ENCODE results near the gene PNLIPRP3.

The PNLIPRP3 gene

DNA sequence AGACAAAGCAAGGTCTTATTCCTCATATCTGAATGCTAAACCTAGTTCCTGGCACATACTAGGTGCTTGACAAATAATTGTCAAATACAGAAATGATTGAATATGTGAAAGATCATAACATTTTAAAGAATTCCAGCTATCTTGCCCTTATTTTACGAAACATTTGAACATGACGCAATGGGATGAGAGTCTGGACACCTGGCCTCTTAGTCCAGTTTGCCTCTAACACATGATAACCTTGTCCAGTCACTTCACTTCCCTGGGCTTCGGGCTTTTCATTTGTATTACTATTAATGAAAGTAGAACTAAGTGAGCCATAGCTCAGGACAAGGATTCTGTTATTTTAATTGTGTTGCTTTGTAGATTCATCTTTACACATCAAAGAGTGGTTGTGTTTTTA is 32.6 kb downstream of the PNLIPRP3 start:
- Histone ChIP-seq H3K27me3 (ENCODE audit: control insufficient read depth, insufficient read depth, low read length) (no peaks in the 10 kb centered on the region), H3K9ac (ENCODE audit: low read length) (no peak overlapping the region), H3K36me3 (ENCODE audit: control insufficient read depth, insufficient read depth, low read length) (no peaks in the 10 kb centered on the region), H3K9me3 (ENCODE audit: control insufficient read depth, low read length) (no peaks in the 10 kb centered on the region), H3K4me1 (ENCODE audit: control insufficient read depth, insufficient read depth, low read length) (no peaks in the 10 kb centered on the region), H3K4me3 (ENCODE audit: low read length) (no peak overlapping the region)

DNA sequence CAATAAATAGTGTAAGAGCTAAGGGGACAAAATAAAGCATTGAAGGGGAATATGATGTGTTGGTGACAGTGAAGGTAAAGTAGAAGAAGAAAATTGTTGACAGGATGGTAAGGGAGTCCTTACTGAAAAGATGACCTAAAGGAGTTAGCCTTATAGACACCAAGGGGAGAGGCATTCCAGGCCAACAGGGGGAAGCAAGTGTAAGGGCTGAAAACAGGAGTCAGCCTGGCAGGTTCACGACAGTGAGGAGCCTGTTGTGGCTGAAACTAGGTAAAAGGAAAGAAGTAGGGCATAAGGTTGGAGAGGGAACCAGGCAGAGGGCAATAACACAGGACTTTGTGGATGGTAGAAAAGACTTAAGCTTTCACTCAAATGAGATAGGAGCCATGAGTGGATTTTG is 34.0 kb downstream of the PNLIPRP3 start:
- Histone ChIP-seq H3K4me1 (ENCODE audit: control insufficient read depth, insufficient read depth, low read length) (no peaks in the 10 kb centered on the region), H3K36me3 (ENCODE audit: control insufficient read depth, insufficient read depth, low read length) (no peaks in the 10 kb centered on the region), H3K27me3 (ENCODE audit: control insufficient read depth, insufficient read depth, low read length) (no peaks in the 10 kb centered on the region), H3K9me3 (ENCODE audit: control insufficient read depth, low read length) (no peaks in the 10 kb centered on the region), H3K4me3 (ENCODE audit: low read length) (no peak overlapping the region), H3K9ac (ENCODE audit: low read length) (no peak overlapping the region)

DNA sequence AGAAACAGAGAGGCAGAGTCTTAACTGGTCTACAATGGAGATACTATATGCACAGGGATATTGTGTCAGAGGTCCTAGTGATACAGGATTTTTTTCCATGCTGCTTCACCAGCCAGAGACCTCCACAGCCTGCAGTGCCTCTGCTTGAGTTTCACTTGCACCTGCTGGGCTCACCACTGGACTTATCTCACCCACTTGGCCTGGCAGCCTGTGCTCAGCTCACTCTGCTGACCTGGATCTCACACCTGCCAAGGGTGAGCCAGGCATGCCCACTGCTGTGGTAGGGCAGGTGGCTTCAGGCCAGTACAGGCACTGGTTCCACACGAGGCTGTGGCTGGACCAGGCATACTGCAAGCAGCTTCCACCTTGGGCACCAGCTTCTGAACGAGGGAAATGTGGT is 36.6 kb downstream of the PNLIPRP3 start:
- Histone ChIP-seq H3K9ac (ENCODE audit: low read length) (no peak overlapping the region), H3K4me1 (ENCODE audit: control insufficient read depth, insufficient read depth, low read length) (no peaks in the 10 kb centered on the region), H3K4me3 (ENCODE audit: low read length) (no peak overlapping the region)

DNA sequence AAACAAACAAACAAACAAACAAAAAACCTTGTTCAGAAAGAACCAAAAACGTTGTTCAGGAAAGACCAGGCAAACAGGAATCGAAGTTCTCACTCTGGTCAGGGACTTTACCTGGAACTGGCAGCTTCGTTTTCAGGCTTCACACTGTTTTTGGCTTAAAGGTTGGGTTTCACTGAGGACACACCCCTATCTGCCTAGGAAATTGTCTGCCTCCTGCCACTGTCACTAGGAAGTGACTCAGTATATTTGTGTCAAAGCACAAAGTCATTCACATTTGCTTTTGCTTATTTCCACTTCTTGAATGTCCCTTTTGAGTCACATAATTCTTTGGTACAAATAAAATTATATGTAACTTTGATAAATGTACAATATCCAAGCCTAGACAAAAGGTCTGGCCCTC is 37.9 kb downstream of the PNLIPRP3 start:
- Histone ChIP-seq H3K27me3 (ENCODE audit: control insufficient read depth, insufficient read depth, low read length) (no peaks in the 10 kb centered on the region), H3K9me3 (ENCODE audit: control insufficient read depth, low read length) (no peaks in the 10 kb centered on the region), H3K9ac (ENCODE audit: low read length) (no peak overlapping the region), H3K4me1 (ENCODE audit: control insufficient read depth, insufficient read depth, low read length) (no peaks in the 10 kb centered on the region), H3K36me3 (ENCODE audit: control insufficient read depth, insufficient read depth, low read length) (no peaks in the 10 kb centered on the region), H3K4me3 (ENCODE audit: low read length) (no peak overlapping the region)

More for the DNA sequence above, 36.6 kb downstream of the PNLIPRP3 start:
- H3K36me3 ChIP-seq (ENCODE audit: control insufficient read depth, insufficient read depth, low read length) = no peaks in the 10 kb centered on the region
- H3K9me3 ChIP-seq (ENCODE audit: control insufficient read depth, low read length) = no peaks in the 10 kb centered on the region
- no peaks in the 10 kb centered on the region for H3K27me3 ChIP-seq (ENCODE audit: control insufficient read depth, insufficient read depth, low read length)

DNA sequence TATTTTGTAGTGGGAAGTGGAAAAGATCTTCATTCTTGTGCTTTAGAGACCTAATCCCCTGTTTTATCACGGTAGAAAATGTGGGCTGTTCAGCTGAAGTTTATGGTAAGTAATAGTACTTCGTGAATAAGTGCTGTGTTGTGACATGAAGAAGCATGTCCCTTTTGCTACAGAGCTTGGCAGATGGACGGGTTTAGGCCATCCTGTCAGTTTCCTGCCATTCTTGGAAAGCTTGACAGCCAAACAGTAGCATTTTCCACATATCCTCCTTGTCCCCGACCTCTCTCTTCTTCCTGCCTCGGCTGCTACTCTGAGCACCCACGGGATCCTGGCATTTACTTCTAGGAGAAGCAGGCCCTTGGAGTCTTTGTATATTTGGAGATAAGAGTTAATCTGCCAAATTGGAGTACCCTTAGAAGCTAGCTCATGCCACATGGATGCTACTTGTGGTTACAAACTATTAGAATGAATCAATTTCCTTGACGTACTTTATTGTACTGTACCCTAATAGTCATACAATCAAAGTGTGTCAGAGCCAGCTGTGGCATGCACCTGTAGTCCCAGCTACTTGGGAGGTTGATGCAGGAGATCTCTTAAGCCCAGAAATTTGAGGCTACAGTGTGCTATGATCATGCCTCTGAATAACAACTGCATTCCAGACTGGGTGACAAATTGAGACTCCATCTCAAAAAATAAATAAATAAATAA is 39.2 kb downstream of the PNLIPRP3 start:
- no peaks in the 10 kb centered on the region for H3K9me3 ChIP-seq (ENCODE audit: control insufficient read depth, low read length)
- H3K36me3 ChIP-seq (ENCODE audit: control insufficient read depth, insufficient read depth, low read length) = no peaks in the 10 kb centered on the region
- H3K4me1 ChIP-seq (ENCODE audit: control insufficient read depth, insufficient read depth, low read length) = no peaks in the 10 kb centered on the region

DNA sequence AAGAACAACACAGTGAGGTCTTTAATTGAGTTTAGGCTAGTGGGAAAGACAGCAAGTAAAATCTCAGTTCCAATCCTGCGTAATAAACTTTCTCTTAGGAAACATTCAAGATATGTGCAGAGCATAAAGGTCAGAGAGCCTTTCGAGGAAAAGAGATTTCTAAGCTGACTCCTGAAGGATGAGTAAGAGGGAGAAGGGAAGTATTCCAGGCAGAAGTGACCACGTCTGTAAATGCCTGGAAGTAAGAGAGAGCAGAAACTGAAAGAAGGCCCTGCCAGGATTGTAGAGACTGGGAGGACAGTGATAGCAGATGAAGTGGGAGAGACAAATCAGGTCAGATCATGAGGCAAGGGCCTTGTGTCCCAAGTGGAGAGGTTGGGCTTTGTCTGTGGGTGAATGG is 41.8 kb downstream of the PNLIPRP3 start:
- no peak overlapping the region for H3K4me3 ChIP-seq (ENCODE audit: low read length)
- no peaks in the 10 kb centered on the region for H3K36me3 ChIP-seq (ENCODE audit: control insufficient read depth, insufficient read depth, low read length)
- H3K27me3 ChIP-seq (ENCODE audit: control insufficient read depth, insufficient read depth, low read length) = no peaks in the 10 kb centered on the region
- no peaks in the 10 kb centered on the region for H3K4me1 ChIP-seq (ENCODE audit: control insufficient read depth, insufficient read depth, low read length)
- no peaks in the 10 kb centered on the region for H3K9me3 ChIP-seq (ENCODE audit: control insufficient read depth, low read length)
- H3K9ac ChIP-seq (ENCODE audit: low read length) = no peak overlapping the region

More for the DNA sequence above, 39.2 kb downstream of the PNLIPRP3 start:
- no peaks in the 10 kb centered on the region for H3K27me3 ChIP-seq (ENCODE audit: control insufficient read depth, insufficient read depth, low read length)
- H3K9ac ChIP-seq (ENCODE audit: low read length) = no peak overlapping the region
- H3K4me3 ChIP-seq (ENCODE audit: low read length) = no peak overlapping the region

DNA sequence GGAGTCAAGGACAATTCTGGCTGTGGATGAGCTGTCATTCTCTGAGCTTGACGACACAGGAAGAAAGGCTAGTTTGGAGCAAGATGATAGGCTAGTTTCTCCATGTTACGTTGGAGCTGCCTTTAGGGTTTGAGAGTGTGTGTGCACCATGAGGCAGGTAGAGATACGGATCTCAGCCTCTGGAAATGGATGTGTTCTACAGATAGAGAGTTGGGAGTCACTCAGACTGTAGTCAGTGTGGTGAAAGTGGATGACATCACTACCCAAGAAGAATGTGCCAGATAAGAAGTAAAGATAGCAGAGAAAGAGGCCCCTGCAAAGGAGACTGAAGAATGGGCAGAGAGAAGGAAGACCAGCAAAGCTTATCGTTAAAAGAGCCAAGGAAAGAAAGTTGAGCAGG is 42.4 kb downstream of the PNLIPRP3 start:
- Histone ChIP-seq H3K9ac (ENCODE audit: low read length) (no peak overlapping the region), H3K4me1 (ENCODE audit: control insufficient read depth, insufficient read depth, low read length) (no peaks in the 10 kb centered on the region), H3K36me3 (ENCODE audit: control insufficient read depth, insufficient read depth, low read length) (no peaks in the 10 kb centered on the region), H3K9me3 (ENCODE audit: control insufficient read depth, low read length) (no peaks in the 10 kb centered on the region), H3K4me3 (ENCODE audit: low read length) (no peak overlapping the region), H3K27me3 (ENCODE audit: control insufficient read depth, insufficient read depth, low read length) (no peaks in the 10 kb centered on the region)

DNA sequence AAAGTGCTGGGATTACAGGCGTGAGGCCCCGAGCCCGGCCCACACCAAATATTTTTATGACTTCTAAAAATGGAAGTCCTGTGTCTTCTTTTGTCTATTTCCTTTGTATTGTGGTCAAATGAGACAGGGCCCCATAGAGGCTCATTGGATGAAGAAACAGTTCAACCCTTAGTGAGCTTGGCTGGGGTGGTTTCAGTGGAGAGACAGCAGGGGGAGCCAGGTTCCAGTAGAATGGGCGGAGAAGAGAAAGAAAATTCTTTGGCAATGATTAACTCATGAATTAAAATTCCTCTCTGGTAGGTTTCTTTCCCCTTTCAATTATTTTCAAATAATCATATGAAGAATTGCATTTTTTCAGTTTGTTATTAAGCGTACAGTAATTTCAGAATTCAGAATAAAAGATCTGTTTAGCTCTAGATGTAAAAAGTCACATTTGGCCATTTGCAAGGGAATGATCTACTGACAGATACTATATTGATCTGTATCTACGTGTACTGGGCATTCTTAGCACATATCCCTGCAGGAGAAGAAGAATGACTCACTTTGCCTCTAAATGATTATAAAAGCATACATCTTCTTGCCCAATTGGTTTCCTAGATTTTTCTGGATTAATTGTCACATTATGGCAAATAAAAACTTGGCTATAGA is 43.2 kb downstream of the PNLIPRP3 start:
- Histone ChIP-seq H3K36me3 (ENCODE audit: control insufficient read depth, insufficient read depth, low read length) (no peaks in the 10 kb centered on the region), H3K4me3 (ENCODE audit: low read length) (no peak overlapping the region), H3K9me3 (ENCODE audit: control insufficient read depth, low read length) (no peaks in the 10 kb centered on the region), H3K9ac (ENCODE audit: low read length) (no peak overlapping the region), H3K4me1 (ENCODE audit: control insufficient read depth, insufficient read depth, low read length) (no peaks in the 10 kb centered on the region), H3K27me3 (ENCODE audit: control insufficient read depth, insufficient read depth, low read length) (no peaks in the 10 kb centered on the region)

DNA sequence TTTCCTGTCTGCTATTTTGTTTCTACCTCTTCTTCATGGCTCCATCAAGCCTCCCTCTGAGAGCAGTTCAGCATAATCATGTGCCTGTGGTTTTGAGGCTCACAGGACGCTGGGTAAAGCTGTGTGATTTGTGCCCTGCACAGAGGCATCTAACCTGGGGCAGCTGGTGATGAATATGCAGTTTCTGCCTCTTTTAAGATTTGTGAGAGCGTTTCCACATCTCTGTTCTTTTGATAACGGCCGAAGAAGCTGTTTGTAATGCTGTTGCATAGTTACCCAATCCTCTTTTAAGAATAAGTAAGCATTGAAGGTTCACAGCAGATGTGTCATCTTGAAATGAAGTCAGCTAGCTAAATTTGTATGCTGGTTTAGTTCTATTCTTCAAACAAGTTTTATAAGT is 45.2 kb downstream of the PNLIPRP3 start:
- Histone ChIP-seq H3K9ac (ENCODE audit: low read length) (no peak overlapping the region), H3K4me1 (ENCODE audit: control insufficient read depth, insufficient read depth, low read length) (no peaks in the 10 kb centered on the region), H3K9me3 (ENCODE audit: control insufficient read depth, low read length) (no peaks in the 10 kb centered on the region), H3K4me3 (ENCODE audit: low read length) (no peak overlapping the region), H3K27me3 (ENCODE audit: control insufficient read depth, insufficient read depth, low read length) (no peaks in the 10 kb centered on the region), H3K36me3 (ENCODE audit: control insufficient read depth, insufficient read depth, low read length) (no peaks in the 10 kb centered on the region)

DNA sequence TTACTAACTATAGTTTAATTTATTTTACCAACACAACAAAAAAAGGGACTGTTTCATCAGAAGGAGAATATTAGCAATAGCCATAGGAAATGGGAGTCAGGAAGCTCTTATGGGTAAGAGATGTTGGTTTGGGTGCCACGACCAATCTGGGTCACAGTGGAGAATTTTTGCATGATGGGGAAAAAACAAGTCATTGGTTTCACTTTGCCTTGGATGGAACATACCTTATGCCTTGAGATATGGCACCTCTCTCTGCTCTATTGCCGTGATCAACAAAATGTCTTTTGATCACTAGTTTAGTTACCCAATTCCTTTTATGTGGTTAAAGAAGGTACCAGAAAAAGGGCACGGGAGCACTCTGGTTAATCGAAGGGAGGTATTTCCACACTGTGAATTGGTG is 48.2 kb downstream of the PNLIPRP3 start:
- no peak overlapping the region for H3K9ac ChIP-seq (ENCODE audit: low read length)
- no peak overlapping the region for H3K4me3 ChIP-seq (ENCODE audit: low read length)
- no peaks in the 10 kb centered on the region for H3K27me3 ChIP-seq (ENCODE audit: control insufficient read depth, insufficient read depth, low read length)

DNA sequence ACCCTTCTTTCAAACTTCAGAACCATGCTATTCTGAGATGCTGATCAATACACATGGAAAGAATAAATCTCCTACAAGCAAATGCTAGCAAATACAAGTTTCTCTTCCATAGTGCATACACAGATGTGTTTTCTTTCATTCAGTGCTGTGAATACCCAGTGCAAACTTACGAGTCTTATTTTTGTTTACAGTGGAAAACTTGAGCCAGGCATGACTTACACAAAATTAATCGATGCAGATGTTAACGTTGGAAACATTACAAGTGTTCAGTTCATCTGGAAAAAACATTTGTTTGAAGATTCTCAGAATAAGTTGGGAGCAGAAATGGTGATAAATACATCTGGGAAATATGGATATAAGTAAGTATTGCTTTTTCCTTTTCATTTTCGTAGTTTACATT is 48.8 kb downstream of the PNLIPRP3 start:
- Histone ChIP-seq H3K4me1 (ENCODE audit: control insufficient read depth, insufficient read depth, low read length) (no peaks in the 10 kb centered on the region), H3K4me3 (ENCODE audit: low read length) (no peak overlapping the region), H3K9ac (ENCODE audit: low read length) (no peak overlapping the region), H3K27me3 (ENCODE audit: control insufficient read depth, insufficient read depth, low read length) (no peaks in the 10 kb centered on the region), H3K9me3 (ENCODE audit: control insufficient read depth, low read length) (no peaks in the 10 kb centered on the region), H3K36me3 (ENCODE audit: control insufficient read depth, insufficient read depth, low read length) (no peaks in the 10 kb centered on the region)

More for the DNA sequence above, 48.2 kb downstream of the PNLIPRP3 start:
- H3K4me1 ChIP-seq (ENCODE audit: control insufficient read depth, insufficient read depth, low read length) = no peaks in the 10 kb centered on the region
- no peaks in the 10 kb centered on the region for H3K9me3 ChIP-seq (ENCODE audit: control insufficient read depth, low read length)
- no peaks in the 10 kb centered on the region for H3K36me3 ChIP-seq (ENCODE audit: control insufficient read depth, insufficient read depth, low read length)

DNA sequence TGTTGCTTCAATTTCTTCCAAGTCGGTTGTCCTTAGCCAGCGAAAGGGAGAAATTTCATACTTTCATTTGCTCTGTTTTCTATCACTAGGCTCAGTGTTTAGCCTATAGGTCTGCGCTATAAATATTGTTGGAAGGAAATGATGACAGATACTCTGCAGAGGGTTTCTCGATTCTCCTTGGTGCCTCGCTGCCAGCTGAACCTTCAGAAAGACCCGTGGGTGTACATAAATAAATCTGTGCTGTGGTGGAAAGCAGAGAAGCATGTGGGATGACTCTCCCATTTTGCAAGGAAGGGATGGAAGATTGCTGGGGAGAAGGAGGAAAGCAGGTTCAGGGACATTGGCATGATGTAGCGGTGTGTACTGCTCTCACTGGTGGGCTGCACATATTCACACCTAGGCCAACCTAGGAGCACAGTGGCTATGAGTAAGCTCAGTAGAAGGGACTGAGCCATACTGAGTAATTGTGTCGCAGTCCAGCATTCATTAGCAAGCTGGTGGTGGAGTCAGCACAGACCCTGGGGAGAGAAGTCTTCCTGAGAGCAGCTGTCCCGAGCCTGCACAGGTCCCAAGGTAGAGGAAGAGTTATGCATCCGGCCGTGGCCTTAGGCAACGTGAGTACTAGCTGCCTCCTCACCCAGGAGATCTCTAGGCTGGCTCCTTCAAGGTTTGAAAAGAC is 50.5 kb downstream of the PNLIPRP3 start:
- Histone ChIP-seq H3K27me3 (ENCODE audit: control insufficient read depth, insufficient read depth, low read length) (no peaks in the 10 kb centered on the region), H3K4me3 (ENCODE audit: low read length) (no peak overlapping the region), H3K9ac (ENCODE audit: low read length) (no peak overlapping the region), H3K4me1 (ENCODE audit: control insufficient read depth, insufficient read depth, low read length) (no peaks in the 10 kb centered on the region), H3K36me3 (ENCODE audit: control insufficient read depth, insufficient read depth, low read length) (no peaks in the 10 kb centered on the region), H3K9me3 (ENCODE audit: control insufficient read depth, low read length) (no peaks in the 10 kb centered on the region)

All from mucosa of stomach (tissue), 1 donor.